HepG2 (cell line): ENCODE measurements around the gene SOX8. TPM values are rescaled to one million over a fixed set of nuclear protein-coding genes. Genes with fewer than 3 reads are reported as not detected.

Experiments used
- CREB1 ChIP-seq, 2 experiments: fragments of 450-650 bp in 1 of 2; IDR thresholded peaks; 2 replicates each; pipeline ENCODE4 v1.6.1; 2016 to 2017; ENCODE audit warnings: control low read depth in 1 of 2, mild to moderate bottlenecking in 1 of 2, missing compliant biosample characterization in 1 of 2, missing genetic modification characterization in 1 of 2
- FOSL2 ChIP-seq: sonication (generic); formaldehyde crosslinking; IDR thresholded peaks from 2 replicates; pipeline ENCODE4 v1.4.0; 2020; ENCODE audit warnings: missing genetic modification reagents
- HNRNPL ChIP-seq: fragments of 200-400 bp; formaldehyde crosslinking; IDR thresholded peaks from 2 replicates; pipeline ENCODE4 v1.6.1; 2017; ENCODE audit warnings: mild to moderate bottlenecking, low read depth, low read length
- NCOA5 ChIP-seq: sonication (generic); formaldehyde crosslinking; IDR thresholded peaks from 2 replicates; pipeline ENCODE4 v1.4.0; 2020; ENCODE audit warnings: missing genetic modification reagents
- PLRG1 ChIP-seq: fragments of 450-650 bp; conservative IDR thresholded peaks from 2 replicates; pipeline ENCODE4 v1.6.1; 2016
- SMAD1 ChIP-seq: sonication (generic); formaldehyde crosslinking; IDR thresholded peaks from 2 replicates; pipeline ENCODE4 v1.4.0; 2020; ENCODE audit warnings: missing genetic modification reagents, low read depth, mild to moderate bottlenecking, borderline replicate concordance
- SUZ12 ChIP-seq: fragments of 150-350 bp; IDR thresholded peaks from 2 replicates; pipeline ENCODE4 v1.6.1; 2014; ENCODE audit warnings: low read depth, low read length
- ZNF547 ChIP-seq: sonication (generic); formaldehyde crosslinking; IDR thresholded peaks from 2 replicates; pipeline ENCODE4 v1.5.1; 2020; ENCODE audit warnings: mild to moderate bottlenecking, missing genetic modification reagents
- polyA plus RNA-seq, 8 experiments: library from polyadenylated mRNA; depleted of rRNA in 3 of 8; stranded (reverse) in 7 of 8; unstranded in 1 of 8; fragments of >200 nt; fragmentation: Illumina TruSeq in 4 of 8; extraction: Trizol in 4 of 8; gene quantifications; 2 replicates each; pipeline versions ENCODE4 v1.2.1 to v1.2.3, GENCODE V29; 2011 to 2016; ENCODE audit warnings: low read depth in 4 of 8, missing spikeins in 1 of 8, mixed read lengths in 1 of 8; ENCODE audit not compliant: insufficient read depth in 1 of 8
- total RNA-seq, 5 experiments: library from RNA; depleted of rRNA; stranded (reverse); fragments of >200 nt; fragmentation: Illumina TruSeq; extraction: Trizol; gene quantifications; 2 replicates each; pipeline ENCODE4 v1.2.3, GENCODE V29; 2016; ENCODE audit warnings: low read depth in 1 of 5
- TF ChIP-seq, protein P1 (sequence below): sonication (generic); formaldehyde crosslinking; IDR thresholded peaks from 2 replicates; pipeline ENCODE4 v1.4.0; 2020; ENCODE audit warnings: mild to moderate bottlenecking, missing genetic modification reagents
- TF ChIP-seq, protein P2 (sequence below), 2 experiments: fragments of 450-650 bp in 1 of 2; sonication (generic) in 1 of 2; formaldehyde crosslinking in 1 of 2; IDR thresholded peaks; 2 replicates each; pipeline versions ENCODE4 v1.6.1 to v1.8.0; 2016 to 2022; ENCODE audit warnings: antibody characterized with exemption in 1 of 2, mild to moderate bottlenecking in 1 of 2, missing genetic modification reagents in 1 of 2
- TF ChIP-seq, protein P3 (sequence below): sonication (generic); formaldehyde crosslinking; IDR thresholded peaks from 2 replicates; pipeline ENCODE4 v1.4.0; 2020; ENCODE audit warnings: missing genetic modification reagents

The SOX8 gene
- total and polyA plus RNA-seq, 2 of the 13 experiments (the other 11 are each of a cell fraction or from before 2014, with no cell fraction given): 0.20 to 0.28 TPM

DNA sequence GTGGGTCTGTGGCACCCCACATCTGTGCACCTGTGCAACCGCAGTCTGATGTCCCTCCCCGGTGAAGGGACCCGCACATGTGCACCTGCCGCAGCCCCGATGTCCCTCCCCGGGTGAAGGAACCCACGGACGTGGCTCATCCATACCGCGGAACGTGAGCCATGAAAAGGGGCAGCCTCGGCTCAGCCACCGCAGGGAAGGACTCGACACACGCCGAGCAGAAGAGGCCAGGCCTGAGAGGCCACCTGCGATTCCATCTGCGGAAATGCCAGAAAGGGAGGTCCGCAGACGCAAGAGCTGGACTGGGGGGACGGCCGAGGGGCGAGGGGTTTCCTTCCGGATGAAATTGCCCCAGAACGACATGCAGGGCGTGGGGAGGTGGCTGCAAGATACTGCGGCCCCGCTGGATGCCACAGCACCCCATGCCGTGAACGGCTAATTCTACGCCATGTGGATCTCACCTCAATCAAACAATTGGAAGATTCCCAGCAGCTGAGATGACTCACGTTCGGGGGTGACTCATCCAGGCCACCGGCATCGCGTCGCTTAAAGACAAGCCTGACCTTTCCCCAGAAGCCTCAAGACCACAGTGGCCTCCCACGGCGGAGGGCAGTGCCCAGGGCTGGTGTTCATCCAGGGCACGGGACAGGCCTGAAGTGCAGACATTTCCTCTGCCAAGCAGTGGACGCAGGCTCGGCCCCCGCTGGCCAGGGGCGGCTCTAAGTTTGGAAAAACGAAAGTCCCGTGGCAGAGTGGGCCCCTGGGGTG is 21.0 kb downstream of the SOX8 start (continued):
- TF ChIP-seq SMAD1 (no peak), NCOA5 (CRISPR knock-in tag) (no peak), ZNF547 (no peak), HNRNPL (peak; percentile 92), FOSL2 (CRISPR knock-in tag) (peak; percentile 96), SUZ12 (no peak), PLRG1 (no peak), CREB1 (IDR thresholded peaks at IDR 0.05) (peak; percentile 39; the same call in 1 of the 2 replicates), CREB1 (CRISPR knock-in tag; IDR thresholded peaks at IDR 0.05) (no peak)
- TF ChIP-seq, protein P1, sequence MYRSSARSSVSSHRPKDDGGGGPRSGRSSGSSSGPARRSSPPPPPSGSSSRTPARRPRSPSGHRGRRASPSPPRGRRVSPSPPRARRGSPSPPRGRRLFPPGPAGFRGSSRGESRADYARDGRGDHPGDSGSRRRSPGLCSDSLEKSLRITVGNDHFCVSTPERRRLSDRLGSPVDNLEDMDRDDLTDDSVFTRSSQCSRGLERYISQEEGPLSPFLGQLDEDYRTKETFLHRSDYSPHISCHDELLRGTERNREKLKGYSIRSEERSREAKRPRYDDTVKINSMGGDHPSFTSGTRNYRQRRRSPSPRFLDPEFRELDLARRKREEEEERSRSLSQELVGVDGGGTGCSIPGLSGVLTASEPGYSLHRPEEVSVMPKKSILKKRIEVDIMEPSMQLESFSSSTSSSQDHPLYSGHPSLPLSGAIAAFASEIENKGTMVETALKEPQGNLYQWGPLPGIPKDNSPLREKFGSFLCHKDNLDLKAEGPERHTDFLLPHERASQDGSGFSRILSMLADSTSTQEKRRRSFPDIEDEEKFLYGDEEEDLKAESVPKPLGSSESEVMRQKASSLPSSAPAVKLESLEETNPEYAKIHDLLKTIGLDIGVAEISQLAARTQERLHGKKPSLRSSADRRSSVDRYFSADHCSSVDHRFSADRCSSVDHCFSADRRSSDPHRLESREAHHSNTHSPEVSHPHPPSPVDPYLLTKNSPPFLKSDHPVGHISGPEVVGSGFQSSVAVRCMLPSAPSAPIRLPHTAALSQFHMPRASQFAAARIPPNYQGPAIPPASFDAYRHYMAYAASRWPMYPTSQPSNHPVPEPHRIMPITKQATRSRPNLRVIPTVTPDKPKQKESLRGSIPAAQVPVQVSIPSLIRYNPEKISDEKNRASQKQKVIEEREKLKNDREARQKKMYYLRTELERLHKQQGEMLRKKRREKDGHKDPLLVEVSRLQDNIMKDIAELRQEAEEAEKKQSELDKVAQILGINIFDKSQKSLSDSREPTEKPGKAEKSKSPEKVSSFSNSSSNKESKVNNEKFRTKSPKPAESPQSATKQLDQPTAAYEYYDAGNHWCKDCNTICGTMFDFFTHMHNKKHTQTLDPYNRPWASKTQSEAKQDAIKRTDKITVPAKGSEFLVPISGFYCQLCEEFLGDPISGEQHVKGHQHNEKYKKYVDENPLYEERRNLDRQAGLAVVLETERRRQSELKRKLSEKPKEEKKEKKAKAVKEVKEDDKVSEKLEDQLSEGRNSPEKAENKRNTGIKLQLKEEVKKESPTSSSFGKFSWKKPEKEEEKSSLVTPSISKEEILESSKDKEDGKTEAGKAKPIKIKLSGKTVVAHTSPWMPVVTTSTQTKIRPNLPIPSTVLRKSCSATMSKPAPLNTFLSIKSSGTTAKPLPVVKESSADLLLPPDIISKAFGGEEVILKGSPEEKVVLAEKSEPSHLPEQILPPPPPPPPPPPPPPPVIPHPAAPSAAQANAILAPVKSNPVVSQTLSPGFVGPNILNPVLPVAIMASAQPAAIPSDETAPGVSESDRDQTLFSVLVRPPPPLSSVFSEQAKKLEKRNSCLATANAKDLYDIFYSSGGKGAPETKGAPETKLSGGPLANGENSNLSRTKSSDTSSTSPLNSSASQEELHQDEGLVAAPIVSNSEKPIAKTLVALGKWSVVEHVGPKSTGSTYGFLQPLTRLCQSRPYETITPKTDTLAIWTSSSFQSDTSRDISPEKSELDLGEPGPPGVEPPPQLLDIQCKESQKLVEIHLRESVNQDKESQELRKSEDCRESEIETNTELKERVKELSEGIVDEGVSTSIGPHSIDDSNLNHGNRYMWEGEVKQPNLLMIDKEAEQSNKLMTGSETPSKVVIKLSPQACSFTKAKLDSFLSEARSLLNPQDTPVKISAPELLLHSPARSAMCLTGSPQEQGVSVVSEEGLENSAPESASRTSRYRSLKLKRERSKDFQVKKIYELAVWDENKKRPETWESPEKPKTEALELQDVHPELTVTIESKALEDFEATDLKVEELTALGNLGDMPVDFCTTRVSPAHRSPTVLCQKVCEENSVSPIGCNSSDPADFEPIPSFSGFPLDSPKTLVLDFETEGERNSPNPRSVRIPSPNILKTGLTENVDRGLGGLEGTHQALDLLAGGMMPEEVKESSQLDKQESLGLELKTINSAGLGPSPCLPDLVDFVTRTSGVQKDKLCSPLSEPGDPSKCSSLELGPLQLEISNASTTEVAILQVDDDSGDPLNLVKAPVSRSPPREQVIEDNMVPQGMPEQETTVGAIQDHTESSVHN (CRISPR knock-in tag): no peak
- TF ChIP-seq, protein P2, sequence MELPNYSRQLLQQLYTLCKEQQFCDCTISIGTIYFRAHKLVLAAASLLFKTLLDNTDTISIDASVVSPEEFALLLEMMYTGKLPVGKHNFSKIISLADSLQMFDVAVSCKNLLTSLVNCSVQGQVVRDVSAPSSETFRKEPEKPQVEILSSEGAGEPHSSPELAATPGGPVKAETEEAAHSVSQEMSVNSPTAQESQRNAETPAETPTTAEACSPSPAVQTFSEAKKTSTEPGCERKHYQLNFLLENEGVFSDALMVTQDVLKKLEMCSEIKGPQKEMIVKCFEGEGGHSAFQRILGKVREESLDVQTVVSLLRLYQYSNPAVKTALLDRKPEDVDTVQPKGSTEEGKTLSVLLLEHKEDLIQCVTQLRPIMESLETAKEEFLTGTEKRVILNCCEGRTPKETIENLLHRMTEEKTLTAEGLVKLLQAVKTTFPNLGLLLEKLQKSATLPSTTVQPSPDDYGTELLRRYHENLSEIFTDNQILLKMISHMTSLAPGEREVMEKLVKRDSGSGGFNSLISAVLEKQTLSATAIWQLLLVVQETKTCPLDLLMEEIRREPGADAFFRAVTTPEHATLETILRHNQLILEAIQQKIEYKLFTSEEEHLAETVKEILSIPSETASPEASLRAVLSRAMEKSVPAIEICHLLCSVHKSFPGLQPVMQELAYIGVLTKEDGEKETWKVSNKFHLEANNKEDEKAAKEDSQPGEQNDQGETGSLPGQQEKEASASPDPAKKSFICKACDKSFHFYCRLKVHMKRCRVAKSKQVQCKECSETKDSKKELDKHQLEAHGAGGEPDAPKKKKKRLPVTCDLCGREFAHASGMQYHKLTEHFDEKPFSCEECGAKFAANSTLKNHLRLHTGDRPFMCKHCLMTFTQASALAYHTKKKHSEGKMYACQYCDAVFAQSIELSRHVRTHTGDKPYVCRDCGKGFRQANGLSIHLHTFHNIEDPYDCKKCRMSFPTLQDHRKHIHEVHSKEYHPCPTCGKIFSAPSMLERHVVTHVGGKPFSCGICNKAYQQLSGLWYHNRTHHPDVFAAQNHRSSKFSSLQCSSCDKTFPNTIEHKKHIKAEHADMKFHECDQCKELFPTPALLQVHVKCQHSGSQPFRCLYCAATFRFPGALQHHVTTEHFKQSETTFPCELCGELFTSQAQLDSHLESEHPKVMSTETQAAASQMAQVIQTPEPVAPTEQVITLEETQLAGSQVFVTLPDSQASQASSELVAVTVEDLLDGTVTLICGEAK (IDR thresholded peaks at IDR 0.05): no peak
- TF ChIP-seq, protein P2 (CRISPR knock-in tag; IDR thresholded peaks at IDR 0.05): no peak
- TF ChIP-seq, protein P3, sequence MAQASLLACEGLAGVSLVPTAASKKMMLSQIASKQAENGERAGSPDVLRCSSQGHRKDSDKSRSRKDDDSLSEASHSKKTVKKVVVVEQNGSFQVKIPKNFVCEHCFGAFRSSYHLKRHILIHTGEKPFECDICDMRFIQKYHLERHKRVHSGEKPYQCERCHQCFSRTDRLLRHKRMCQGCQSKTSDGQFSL: no peak
